ENCODE measurements around the gene NR1H2. TPM values are rescaled to one million over a fixed set of nuclear protein-coding genes. Genes with fewer than 3 reads are reported as not detected.

The NR1H2 gene
- total and polyA plus RNA-seq, 10 of the 15 experiments (the other 5 are each of a cell fraction or from before 2014, with no cell fraction given): 0.05 to 54.2 (median 35.1) TPM

- TF ChIP-seq NR2C2 (IDR thresholded peaks at IDR 0.05; ENCODE audit: borderline replicate concordance, control insufficient read depth, insufficient read length, low read depth): no peak
- no peak for TF ChIP-seq CEBPB (IDR thresholded peaks at IDR 0.05; ENCODE audit: borderline replicate concordance in 1 of 2, low read depth in 2 of 2, low read length in 2 of 2)
- peak; percentile 30 for TF ChIP-seq YY1 (IDR thresholded peaks at IDR 0.05; ENCODE audit: low read depth, low read length)
- TF ChIP-seq ATF7 (IDR thresholded peaks at IDR 0.05; ENCODE audit: low read depth): peak; percentile 70
- TF ChIP-seq PAX8 (IDR thresholded peaks at IDR 0.05): no peak
- no peak for TF ChIP-seq REST (IDR thresholded peaks at IDR 0.05; ENCODE audit: low read depth, low read length)
- no peak for TF ChIP-seq NBN (IDR thresholded peaks at IDR 0.05)
- peak; percentile 49; the same call in 1 of the 2 replicates for TF ChIP-seq NFIC (IDR thresholded peaks at IDR 0.05; ENCODE audit: low read depth, low read length)
- no peak for TF ChIP-seq SKIL (IDR thresholded peaks at IDR 0.05; ENCODE audit: low read depth, poor library complexity, severe bottlenecking)
- peak; percentile 60; the same call in 1 of the 2 replicates for TF ChIP-seq TCF12 (IDR thresholded peaks at IDR 0.05; ENCODE audit: low read depth, low read length)
- peak; percentile 76 for TF ChIP-seq SP1 (IDR thresholded peaks at IDR 0.05; ENCODE audit: low read depth, low read length)
- TF ChIP-seq MEF2A (IDR thresholded peaks at IDR 0.05; ENCODE audit: insufficient read depth, low read depth, low read length): no peak
- TF ChIP-seq NR2F1 (conservative IDR thresholded peaks at IDR 0.05): peak; percentile 83
- peak; percentile 54; a peak in 2 of 4 replicates for TF ChIP-seq BHLHE40 (IDR thresholded peaks at IDR 0.05; ENCODE audit: borderline replicate concordance in 1 of 2, low read depth in 2 of 2, low read length in 1 of 2)
- TF ChIP-seq CHD4 (IDR thresholded peaks at IDR 0.05): no peak
- peak; percentile 99 for TF ChIP-seq BACH1 (IDR thresholded peaks at IDR 0.05; ENCODE audit: borderline replicate concordance)
- TF ChIP-seq GABPA (IDR thresholded peaks at IDR 0.05; ENCODE audit: low read depth): no peak
- TF ChIP-seq SIX5 (IDR thresholded peaks at IDR 0.05; ENCODE audit: low read depth, low read length, severe bottlenecking): peak; percentile 94
- TF ChIP-seq JUNB (IDR thresholded peaks at IDR 0.05): no peak
- TF ChIP-seq HCFC1 (IDR thresholded peaks at IDR 0.05; ENCODE audit: low read length): peak; percentile 98
- no peak for TF ChIP-seq ZNF274 (IDR thresholded peaks at IDR 0.05; ENCODE audit: insufficient read depth, insufficient read length)
- TF ChIP-seq IKZF2 (IDR thresholded peaks at IDR 0.05): no peak
- TF ChIP-seq EGR1 (IDR thresholded peaks at IDR 0.05; ENCODE audit: borderline replicate concordance in 1 of 2, low read depth in 2 of 2, low read length in 2 of 2): peak; percentile 74 to 99
- TF ChIP-seq SMAD5 (IDR thresholded peaks at IDR 0.05; ENCODE audit: low read depth): peak; percentile 29; the same call in 1 of the 2 replicates
- TF ChIP-seq PML (IDR thresholded peaks at IDR 0.05; ENCODE audit: low read length): peak; percentile 75; the same call in 1 of the 2 replicates
Observed at GRCh38 chr19:50333235-50333736, 43.0 kb upstream of the NR1H2 start (continued).

Data from GM12878 (cell line).